Measurements from ENCODE around the gene GJA8. TPM values are rescaled to one million over a fixed set of nuclear protein-coding genes. Genes with fewer than 3 reads are reported as not detected.
A peak's percentile ranks its signal among the peaks of the same experiment; 100 is the strongest.

GJA8 gene
- total and polyA plus RNA-seq, 2 donors from 2014 or later = 2.4 TPM; not detected in 1

GRCh38 chr1:147897789-147898188 is 4.8 kb upstream of the GJA8 start:
- DNase-seq (no peak), FAIRE-seq (no peak)
- no peak overlapping the region for H3K9ac ChIP-seq (ENCODE audit: low read length in 3 of 3)
- no peak overlapping the region for H3K4me3 ChIP-seq (ENCODE audit: low read length in 3 of 3)
- intact Hi-C loops (cut with DNase I) = no loop called here
- H3K27ac ChIP-seq (ENCODE audit: low read depth in 2 of 2, low read length in 2 of 2) = peak overlapping the region in 1 of 2 donors; percentile 9
- TF ChIP-seq CTCF (IDR thresholded peaks at IDR 0.05; ENCODE audit: borderline replicate concordance, extremely low read depth, insufficient read depth) = no peak
- no peaks in the 10 kb centered on the region for H3K27me3 ChIP-seq (ENCODE audit: control insufficient read depth, insufficient read depth, low read length)
- H3K4me1 ChIP-seq (ENCODE audit: control insufficient read depth in 2 of 3, insufficient read depth in 2 of 3, low read depth in 1 of 3, low read length in 3 of 3) = peaks cover 0 to 6% (median 0%) of the 10 kb centered on the region in 3 donors
- H3K36me3 ChIP-seq (ENCODE audit: control insufficient read depth in 2 of 3, insufficient read depth in 3 of 3, low read length in 3 of 3) = no peaks in the 10 kb centered on the region
- no peaks in the 10 kb centered on the region for H3K9me3 ChIP-seq (ENCODE audit: control insufficient read depth in 2 of 3, insufficient read depth in 1 of 3, low read length in 3 of 3)

GRCh38 chr1:147904726-147905125 is 2.1 kb downstream of the GJA8 start:
- Histone ChIP-seq H3K27ac (ENCODE audit: low read depth in 2 of 2, low read length in 2 of 2) (no peak overlapping the region), H3K36me3 (ENCODE audit: control insufficient read depth in 2 of 3, insufficient read depth in 3 of 3, low read length in 3 of 3) (no peaks in the 10 kb centered on the region), H3K9ac (ENCODE audit: low read length in 3 of 3) (no peak overlapping the region), H3K4me3 (ENCODE audit: low read length in 3 of 3) (no peak overlapping the region), H3K9me3 (ENCODE audit: control insufficient read depth in 2 of 3, insufficient read depth in 1 of 3, low read length in 3 of 3) (no peaks in the 10 kb centered on the region), H3K4me1 (ENCODE audit: control insufficient read depth in 2 of 3, insufficient read depth in 2 of 3, low read depth in 1 of 3, low read length in 3 of 3) (no peaks in the 10 kb centered on the region), H3K27me3 (ENCODE audit: control insufficient read depth, insufficient read depth, low read length) (no peaks in the 10 kb centered on the region)
- DNase-seq (no peak), FAIRE-seq (no peak)
- intact Hi-C loops (cut with DNase I) = no loop called here
- no peak for TF ChIP-seq CTCF (IDR thresholded peaks at IDR 0.05; ENCODE audit: borderline replicate concordance, extremely low read depth, insufficient read depth)

GRCh38 chr1:147907786-147908509 is 5.4 kb downstream of the GJA8 start:
- no peak for TF ChIP-seq CTCF (IDR thresholded peaks at IDR 0.05; ENCODE audit: borderline replicate concordance, extremely low read depth, insufficient read depth)
- Histone ChIP-seq H3K36me3 (ENCODE audit: control insufficient read depth in 2 of 3, insufficient read depth in 3 of 3, low read length in 3 of 3) (no peaks in the 10 kb centered on the region), H3K27me3 (ENCODE audit: control insufficient read depth, insufficient read depth, low read length) (no peaks in the 10 kb centered on the region), H3K9ac (ENCODE audit: low read length in 3 of 3) (no peak overlapping the region), H3K4me1 (ENCODE audit: control insufficient read depth in 2 of 3, insufficient read depth in 2 of 3, low read depth in 1 of 3, low read length in 3 of 3) (no peaks in the 10 kb centered on the region), H3K27ac (ENCODE audit: low read depth in 2 of 2, low read length in 2 of 2) (no peak overlapping the region), H3K9me3 (ENCODE audit: control insufficient read depth in 2 of 3, insufficient read depth in 1 of 3, low read length in 3 of 3) (no peaks in the 10 kb centered on the region), H3K4me3 (ENCODE audit: low read length in 3 of 3) (no peak overlapping the region)
- FAIRE-seq (no peak), DNase-seq (no peak)
- intact Hi-C loops (cut with DNase I) = no loop called here
